HG03095 (cell line): Measurements from ENCODE around the gene MTCL1.

Experiments
- ATAC-seq: cut with Tn5 transposase; IDR thresholded peaks from one replicate; pipeline ENCODE4 v1.9.1; 2021; ENCODE audit warnings: moderate library complexity; ENCODE audit not compliant: unreplicated experiment

Gene MTCL1

DNA sequence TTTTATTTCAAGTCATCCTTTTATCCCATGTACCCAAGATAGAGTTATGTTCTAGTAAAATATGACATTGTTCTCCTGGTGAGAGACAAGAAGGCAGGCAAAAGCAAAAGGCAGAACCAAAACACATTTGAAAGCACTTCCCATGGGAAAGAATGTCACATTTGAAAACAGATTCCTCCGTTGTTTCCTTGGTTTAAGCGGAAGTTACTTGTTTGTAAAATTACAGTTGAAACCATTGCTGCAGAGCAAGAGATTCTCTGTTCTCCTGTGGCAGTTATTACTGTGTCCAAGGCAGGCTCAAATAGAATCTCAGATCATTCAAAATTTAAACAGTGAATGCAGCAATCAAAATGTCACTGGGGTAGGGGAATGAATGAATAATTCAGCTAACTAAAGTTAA, 149.6 kb downstream of the MTCL1 start:
- ATAC-seq, result no peak

DNA sequence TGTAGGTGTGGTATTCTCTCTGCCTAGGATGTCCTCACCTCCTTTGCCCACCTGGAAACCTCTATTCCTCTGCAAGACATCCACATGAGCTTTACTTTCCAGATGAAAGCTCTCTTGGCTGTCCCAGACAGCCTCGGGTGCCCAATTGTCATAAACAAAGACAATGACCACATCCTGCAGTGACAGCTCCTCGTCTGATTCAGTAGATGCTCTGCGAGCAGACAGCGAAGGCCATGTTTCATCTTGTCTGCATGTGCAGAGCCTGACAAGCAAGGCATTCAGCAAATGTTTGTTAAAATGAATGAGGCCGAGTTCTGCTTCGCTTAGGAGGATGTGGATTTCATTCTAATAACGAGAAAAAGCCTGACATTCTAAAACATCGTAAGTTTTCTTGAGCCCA, 150.9 kb downstream of the MTCL1 start:
- ATAC-seq, result no peak

DNA sequence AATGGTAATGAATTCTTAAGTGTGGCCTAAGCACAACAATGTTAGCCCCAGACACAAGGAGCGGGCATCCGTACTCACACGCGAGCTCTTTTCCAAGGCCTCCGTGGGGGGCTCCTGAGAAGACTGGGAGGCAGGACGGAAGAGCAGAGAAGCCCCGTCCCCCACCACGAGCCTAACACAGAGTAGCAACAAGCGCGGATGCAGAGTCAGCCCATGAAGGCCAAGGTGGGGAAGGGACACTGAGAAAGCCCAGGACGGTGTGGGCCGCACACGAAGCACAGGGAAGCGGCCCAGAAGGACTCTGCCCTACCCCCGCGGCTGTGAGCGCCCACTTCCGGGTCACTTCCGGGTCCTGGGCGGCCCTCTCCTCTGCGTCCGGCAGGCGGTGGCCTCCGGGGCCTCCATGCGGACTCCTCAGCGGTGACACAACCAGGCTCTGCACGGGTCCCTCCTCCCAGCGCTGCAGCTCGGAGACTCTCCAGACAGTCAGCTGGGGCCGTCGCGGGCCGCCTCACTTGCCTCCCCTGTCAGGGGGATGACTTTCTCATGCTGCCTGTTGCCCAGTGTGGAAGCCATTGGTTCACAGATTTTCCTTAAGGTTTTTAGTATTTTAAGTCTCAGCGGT, 151.5 kb downstream of the MTCL1 start:
- ATAC-seq, result no peak

DNA sequence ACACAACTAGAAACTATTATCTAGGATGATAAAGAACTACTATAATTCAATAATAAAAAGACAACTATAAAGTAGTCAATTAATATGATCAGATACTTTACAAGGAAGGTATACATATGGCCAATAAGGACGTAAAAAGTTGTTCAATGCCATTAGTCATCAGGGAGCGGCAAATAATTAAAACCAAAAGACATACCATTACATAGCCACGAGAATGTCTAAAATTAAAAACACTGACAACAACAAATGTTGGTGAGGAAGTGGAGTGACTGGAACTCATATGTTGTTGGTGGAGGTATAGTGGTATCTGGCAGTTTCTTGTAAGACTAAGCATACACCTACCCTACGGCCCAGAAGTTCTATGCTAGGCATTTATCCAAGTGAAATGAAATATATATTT, 152.4 kb downstream of the MTCL1 start:
- no peak for ATAC-seq

DNA sequence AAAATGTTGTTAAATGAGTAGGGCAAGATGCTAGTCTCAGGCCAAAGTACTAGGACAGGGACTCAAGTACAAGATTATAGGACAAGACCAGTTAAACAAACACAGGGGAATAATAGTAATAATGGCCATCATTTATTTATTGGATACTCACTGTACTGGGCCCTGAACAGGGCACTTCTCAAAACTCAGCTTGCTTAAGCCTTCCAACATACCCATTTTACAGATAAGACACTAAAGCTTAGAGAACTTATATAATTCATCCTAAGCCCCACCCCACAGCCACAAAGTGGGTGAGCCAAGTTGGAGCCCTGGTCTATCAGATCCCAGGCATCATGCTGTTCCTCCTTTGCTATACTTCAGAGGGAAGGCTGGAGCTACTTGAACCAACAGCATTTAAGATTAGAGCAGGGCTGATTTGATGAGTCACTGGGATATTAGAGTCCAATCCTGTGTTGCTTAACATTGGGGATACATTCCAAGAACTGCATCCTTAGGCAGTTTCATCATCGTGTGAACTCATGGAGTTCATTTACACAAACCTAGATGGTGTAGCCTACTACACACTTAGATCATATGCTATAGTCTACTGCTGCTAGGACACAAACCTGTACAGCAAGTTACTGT, 153.6 kb downstream of the MTCL1 start:
- no peak for ATAC-seq

DNA sequence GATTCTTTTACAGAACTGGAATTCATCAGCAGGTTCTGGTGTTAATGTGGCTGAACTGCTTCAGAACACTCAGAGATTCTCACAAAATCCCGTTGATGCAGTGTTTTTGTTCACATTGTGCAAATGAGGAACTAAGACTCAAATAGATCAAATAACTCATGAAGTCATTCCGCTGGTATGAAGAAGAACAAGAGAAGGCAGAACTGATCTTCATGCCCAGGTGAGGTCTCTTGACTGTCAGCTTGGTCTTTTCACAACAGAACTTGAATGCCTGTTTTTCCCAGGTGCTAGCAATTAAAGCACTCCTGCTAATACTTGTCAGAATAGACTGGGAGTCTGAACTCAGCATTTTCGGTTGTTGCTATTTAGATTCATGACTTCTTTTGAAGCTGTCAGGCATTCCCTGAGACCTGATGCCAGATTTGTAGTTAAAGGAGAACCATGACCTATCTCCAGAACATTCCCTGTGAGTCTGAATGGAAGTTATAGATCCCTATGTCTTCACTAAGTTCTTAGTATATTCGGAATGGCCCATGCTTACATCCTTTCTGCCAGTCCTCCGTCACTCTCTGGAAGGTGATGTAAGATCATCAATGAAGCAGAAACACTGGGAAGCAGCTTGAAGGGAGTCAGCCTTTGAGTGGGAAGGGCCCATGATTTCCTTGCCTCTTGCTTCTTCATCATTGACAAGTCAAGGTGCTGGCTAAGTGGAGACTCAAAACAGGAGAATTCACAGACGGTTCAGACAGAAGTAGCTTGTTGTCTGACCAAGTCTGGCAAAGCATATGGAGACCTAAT, 155.7 kb downstream of the MTCL1 start:
- no peak for ATAC-seq

DNA sequence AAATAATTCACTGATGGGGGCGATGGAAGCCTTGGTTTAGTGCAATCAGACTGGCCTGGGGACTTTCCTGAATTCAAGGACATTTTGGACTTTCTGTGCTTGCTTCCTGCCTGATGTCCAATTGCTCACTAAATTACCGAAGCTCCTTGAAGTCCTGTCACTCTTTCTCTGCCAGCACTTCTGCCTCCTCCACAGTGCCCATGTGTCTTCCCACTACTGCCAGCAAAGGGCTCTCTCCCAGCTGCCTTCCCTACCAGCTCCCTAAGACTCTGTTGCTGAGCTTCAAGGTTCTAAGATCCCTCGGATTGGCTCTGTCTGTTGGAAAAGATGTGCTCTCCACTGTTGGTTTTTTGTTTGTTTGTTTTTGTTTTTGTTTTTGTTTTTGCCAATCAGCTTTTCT, 158.1 kb downstream of the MTCL1 start:
- ATAC-seq, result no peak

DNA sequence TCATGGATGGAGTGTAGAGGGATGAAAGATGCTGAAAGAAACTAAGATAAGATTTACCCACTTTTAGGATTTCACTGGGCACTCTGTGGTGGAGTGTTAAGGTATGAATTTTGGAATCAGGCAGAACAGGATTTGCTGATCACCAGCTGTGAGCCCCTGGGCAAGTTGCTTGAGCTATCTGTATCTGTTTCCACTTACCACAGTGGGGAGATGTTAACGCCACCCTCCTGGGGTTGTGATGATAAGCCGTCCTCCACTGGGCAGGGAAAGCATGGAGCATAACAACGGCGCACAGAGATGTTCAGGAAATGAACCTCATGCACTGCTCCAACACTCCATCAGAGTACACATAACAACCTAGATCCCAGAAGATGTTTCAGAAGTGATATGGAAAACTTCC, 160.6 kb downstream of the MTCL1 start:
- ATAC-seq, result no peak

DNA sequence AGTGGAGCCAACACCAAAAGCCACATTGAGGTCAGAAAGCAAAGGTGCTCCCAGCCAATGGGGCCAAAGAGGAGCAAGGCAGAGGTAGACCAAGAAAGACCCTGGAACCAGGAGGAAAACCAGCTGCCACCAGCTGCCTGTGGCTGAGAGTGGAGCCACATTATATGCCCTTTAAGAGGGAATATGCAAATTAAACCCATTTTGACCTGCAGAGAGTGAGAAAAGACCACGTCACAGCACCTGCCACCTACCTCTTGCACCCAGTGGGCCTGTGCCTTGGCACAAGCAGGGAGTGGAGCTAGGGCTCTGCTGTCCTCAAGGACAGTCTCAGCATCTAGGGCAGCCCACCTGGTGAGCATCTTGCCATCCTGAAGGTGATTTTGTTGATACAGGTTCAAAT, 161.3 kb downstream of the MTCL1 start:
- ATAC-seq, result no peak

DNA sequence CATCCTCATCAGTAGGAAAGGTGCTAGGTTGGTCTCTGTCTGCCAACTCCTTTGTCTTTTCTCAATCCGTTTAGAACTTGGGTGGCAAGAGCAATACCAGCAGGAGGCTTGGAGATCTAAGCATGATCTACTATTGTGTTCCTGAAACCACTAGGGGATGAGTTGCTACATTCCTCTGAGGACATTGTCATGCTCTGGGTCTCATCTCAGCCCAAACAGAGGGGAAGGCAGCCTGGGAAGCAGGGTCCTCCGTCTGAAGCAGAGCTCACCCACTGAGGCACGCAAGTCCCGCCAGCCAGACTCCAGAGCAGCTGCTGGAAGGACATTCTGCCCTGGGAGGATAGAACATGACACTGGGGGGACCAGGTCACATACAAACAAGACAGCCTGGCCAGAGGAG, 162.9 kb downstream of the MTCL1 start:
- no peak for ATAC-seq

DNA sequence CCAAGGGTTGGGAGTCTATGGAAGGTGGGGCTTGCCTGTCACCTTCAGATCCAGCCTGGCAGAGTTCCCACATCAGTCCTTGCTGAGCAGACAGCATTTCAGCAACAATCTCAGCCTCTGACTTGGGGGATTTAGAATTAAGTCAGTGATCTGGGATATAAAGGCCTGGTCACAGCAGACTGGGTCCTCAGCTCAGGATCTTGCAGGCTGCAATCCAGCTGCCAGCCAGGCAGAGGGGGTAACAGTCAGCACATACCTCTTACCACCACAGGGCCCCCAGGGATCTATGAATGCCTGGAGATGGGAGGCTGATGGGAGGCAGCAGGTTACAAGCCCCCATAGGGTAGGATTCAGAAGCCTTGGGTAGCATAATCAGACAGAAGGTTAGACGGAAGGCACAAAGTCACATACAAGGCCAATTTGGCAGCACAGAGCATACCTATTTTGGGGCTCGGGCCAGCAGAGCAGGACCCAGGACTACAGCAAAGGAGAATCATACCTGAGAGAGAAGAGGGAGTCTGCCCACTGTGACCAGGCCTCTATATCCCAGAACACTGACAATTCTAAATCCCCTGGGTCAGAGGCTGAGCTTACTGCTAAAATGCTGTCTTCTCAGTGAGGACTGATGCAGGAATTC, 163.5 kb downstream of the MTCL1 start:
- no peak for ATAC-seq

DNA sequence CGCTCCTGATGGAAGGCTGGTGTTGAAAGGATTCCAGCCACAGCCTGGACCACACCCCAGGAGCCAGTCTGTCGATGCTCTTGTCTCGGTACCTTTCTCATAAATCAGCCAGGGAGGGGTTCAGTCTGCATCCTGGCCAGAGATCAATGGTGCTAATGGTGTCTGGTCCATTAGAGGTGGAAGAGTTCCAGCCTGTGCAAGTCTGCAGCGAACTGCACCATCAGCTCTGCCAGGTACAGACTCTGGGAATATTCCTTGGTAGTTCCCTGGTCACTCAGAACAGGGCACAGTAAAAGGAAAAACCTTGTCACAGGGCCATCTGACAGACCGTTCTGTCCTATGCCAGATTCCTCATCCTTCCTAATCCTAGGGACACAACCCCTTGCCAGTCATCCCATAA, 164.3 kb downstream of the MTCL1 start:
- ATAC-seq, result no peak

DNA sequence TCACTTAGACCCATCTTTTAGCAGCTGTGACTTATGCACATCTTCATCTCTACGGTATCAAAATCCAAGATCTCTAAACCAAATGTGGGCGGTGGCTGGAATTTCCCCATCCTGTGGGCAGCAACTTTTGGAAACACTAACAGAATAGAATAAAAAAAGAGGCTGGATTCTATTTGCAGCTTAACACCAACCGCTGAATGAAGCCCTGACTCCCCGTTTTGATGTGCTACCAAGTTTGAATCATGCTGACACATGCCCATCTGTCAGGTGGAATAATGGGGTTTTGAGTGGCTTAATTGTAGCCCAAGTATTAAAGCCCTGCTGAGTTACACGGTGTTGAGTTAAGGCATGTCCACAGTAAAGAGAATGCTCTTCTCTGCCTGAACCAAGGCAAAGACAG, 165.2 kb downstream of the MTCL1 start:
- ATAC-seq, result no peak

DNA sequence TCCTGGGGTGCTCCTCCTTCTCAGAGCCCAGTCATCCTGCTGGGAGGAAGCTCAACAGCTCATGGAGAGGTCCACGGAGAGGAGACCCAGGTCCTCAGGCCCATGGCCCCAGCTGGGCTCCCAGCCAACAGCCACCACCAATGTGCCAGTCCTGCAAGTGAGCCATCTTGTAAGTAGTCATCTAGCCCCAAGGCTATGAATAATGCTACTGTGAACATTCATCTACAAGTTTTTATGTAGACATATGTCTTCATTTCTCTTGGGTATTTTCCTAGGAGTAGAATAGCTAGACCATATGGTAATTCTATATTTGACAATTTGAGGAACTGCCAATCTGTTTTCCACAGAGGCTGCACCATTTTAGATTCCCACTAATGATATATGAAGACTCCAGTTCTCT, 166.1 kb downstream of the MTCL1 start:
- no peak for ATAC-seq

DNA sequence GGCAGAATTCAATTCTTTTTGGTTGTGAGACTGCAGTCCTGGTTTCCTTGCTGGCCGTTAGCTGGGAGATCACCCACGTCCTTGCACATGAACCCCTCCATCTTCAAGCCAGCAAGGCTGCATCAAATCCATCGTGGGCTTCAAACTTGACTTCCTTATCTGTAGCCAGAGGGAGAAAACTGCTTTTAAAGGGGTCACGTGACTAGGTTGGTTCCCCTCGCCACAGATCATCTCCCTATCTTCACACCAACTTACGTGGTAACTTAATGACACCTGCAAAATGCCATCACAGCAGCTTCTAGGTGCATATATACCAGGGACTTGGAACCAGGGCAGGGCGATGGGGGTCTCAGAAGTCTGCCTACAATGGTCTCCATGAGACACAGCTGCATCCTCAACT, 169.5 kb downstream of the MTCL1 start:
- ATAC-seq, result no peak

DNA sequence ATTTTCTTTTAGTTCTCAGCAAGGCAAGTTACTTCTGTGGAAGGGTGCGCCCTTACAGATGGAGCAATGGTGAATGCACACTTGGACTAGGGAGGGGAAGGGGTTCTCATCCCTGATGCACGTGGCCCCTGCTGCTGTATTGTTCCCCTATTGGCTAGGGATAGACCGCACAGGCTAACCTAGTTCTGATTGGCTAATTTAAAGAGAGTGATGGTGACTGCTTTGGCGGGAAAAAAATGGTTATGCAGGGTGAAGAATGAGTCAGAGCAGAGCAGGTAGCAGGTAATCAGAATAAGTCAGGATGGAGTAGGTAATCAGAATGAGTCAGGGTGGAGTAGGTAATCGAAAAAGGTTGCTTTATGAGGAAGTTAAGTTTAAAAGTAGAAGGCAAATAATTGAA, 171.5 kb downstream of the MTCL1 start:
- no peak for ATAC-seq

DNA sequence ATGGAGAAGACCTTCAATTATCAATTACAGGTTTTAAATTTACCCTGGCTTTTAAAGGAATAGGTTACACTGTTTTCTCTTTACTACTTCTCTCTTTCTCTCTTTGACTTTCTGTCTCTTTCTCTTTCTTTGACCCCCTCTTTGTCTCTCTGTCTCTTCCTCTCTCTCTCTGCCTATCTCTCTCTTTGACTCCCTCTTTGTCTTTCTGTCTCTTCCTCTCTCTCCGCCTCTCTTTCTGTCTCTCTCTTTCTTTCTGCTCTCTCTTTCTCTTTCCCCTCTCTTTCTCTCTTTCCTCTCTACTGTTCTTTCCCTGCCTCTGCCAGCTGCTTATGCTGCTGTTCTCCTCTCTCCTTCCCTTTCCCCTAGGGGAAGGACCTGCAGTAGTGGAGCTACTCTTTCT, 175.7 kb downstream of the MTCL1 start:
- no peak for ATAC-seq
